SKM-1 treated with dmso at 0.1 percent for 144 hours (cell line): ENCODE data around the gene ERMAP.
"Not testable (repeated sequence)": the region's sequence is repeated elsewhere in the genome, so short reads cannot be mapped to it uniquely, and the experiment has no call there.

Experiments used
- DNase-seq: peaks from one replicate; lab custom pipeline; 2025; ENCODE audit not compliant: unreplicated experiment; lab: John Stamatoyannopoulos, UW

ERMAP gene

GRCh38 chr1:42869751-42870150 lies 52.8 kb downstream of the ERMAP start:
- DNase-seq, result not testable (repeated sequence)

- DNase-seq, result not testable (repeated sequence)
These were observed 56.2 kb downstream of the ERMAP start for GRCh38 chr1:42873108-42873507.

- DNase-seq, result no peak
These were observed 56.7 kb downstream of the ERMAP start for GRCh38 chr1:42873670-42874069.

- DNase-seq, result no peak
These were observed 59.1 kb downstream of the ERMAP start for GRCh38 chr1:42876009-42876408.

DNA sequence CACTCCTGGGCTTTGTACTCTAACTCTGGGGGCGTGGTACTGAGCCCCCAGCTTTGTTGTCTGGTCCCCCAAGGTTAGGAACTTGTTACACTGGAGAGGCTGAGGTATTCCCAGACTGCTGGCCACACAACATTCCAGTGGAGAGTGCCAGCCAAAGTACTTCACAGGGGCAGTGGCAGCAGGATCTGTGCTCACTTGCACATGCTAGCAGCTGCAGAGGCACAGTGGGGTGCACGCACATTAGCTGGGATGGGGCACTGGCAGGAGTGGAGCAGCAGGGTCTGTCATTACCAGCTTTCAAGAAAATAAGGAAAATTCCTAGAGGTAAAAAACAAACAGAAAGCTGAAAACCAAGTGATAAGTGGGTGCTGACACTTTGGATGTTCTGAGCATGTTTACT lies 60.5 kb downstream of the ERMAP start:
- DNase-seq, result no peak

DNA sequence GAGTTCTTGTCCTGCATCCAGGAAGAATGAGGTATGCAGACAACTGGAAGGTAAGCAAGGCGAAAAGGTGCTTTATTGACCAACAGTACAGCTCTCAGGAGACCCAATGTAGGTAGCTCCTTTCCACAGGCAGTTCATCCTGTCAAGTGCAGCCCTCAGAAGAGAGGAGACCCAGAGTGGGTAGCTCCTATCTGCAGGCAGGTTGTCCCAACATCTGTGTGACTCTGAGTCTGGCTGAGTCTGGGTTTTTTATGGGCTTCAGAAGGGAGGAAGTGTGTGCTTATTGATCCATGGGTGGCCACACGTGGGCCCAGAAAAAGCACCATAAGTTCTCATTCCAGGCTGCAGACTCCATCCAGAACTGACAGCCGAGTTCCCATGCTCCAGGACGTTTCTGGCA lies 63.5 kb downstream of the ERMAP start:
- no peak for DNase-seq

GRCh38 chr1:42886046-42886739 lies 69.3 kb downstream of the ERMAP start:
- DNase-seq, result no peak

DNA sequence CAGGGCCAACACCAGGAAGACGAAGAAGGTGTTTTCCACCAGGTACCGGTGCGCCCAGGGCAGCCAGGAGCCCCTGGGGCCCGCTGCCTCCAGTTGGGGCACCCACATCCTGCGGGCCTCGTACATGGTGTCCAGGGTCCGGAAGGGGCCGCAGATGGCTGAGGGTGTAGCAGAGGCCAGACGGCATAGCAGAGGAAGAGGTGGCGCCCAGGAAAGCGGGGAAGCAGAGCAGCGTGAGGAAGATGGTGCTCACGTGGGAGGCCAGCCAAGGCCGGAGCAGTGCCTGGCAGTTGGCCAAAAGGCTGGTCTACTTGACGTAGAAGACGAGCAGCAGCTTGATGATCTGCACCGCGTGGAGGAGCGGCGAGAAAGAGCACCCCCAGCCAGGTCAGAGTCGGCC lies 69.9 kb downstream of the ERMAP start:
- DNase-seq, result no peak

- no peak for DNase-seq
These were observed 70.4 kb downstream of the ERMAP start for GRCh38 chr1:42887366-42887765.

DNA sequence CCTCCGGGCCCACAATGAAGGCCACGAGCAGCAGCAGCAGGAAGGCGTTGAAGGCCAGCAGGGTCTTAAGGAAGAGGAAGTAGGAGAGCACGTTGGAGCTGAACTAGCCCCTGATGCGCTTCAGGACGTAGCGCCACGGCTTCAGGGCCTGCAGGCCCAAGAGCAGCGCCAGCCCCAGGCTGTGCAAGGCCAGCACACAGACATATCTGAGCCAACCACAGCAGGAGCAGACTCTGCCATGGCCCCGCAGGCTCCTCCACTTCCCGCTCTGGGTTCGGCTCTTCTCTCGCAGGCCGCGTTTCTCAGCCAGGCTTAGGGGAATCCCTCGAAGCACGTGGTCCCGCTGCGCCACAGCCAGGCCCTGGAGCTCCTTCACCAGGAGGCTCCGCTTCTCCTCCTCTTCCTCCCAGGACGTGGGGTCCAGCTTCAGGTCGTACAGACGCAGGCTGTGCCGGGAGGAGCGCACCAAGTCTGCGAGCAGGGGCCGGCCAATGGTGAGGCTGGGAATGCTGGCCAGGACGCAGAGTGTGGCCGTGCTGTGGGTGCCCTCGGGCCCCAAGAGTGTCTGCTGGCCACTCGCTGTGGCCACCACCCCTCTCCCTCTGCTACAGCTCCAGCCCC lies 71.2 kb downstream of the ERMAP start:
- DNase-seq, result no peak

DNA sequence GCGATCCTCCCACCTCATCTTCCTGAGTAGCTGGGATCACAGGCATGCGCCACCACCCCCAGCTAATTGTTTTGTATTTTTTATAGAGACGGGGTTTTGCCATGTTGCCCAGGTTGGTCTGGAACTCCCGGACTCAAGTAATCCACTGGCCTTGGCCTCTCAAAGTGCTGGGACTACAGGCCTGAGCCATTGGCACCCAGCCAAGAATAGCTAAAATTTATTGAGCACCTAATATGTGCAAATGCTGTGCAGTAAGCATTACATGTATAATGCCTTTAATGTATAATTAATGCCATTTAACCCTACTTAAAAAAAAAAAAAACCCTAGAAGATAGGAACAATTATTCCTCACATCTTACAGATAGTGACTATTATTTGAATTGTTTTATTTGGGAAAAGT lies 72.3 kb downstream of the ERMAP start:
- no peak for DNase-seq

DNA sequence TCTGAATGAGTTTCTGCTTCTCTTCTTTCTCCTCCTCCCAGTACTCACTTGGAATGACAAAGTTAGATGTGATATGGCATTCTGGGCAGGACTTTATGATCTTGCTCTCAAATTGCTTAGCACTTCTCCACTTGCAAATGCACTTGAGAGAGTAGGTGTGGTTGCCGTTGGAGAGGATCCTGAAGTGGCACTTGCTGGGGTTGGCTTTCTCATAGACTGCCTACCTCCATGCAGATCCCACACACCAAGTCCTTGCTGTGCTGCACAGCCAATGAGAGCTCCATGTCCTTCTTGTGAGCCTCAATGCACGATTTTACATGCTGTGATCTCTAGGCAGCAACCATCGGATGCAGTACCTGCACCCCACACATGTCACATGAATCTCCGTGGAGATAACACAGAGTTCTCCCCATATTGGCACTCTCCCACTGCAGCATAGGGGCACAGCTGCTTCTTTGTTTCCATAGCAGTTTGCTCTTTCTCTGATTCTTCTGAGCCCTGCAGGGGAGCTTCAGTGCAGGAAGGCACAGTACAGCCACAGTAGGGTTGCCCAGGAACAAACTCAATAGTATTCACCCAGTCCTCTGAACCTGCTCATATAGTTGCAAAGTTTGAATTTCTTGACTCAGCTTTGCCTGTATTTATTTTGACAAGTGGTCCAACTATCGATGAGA lies 74.7 kb downstream of the ERMAP start:
- DNase-seq, result no peak
